K562 (cell line): ENCODE measurements around the gene ARL6IP4. TPM values are rescaled to one million over a fixed set of nuclear protein-coding genes. Genes with fewer than 3 reads are reported as not detected.
A peak's percentile ranks its signal among the peaks of the same experiment; 100 is the strongest.

Source experiments
- ATAC-seq: fragments of 200-7000 bp; cut with Tn5 transposase; 3 replicates; pipeline ENCODE4 v1.9.1; 2020; ENCODE audit warnings: moderate library complexity
- BruUV-seq: library from RNA; stranded (reverse); fragments of 400-500 nt; replicated peaks from 2 replicates; lab custom pipeline; 2021; lab: Mats Ljungman, UMichigan
- CTCF ChIA-PET: fragments of 300-600 bp; formaldehyde crosslinking; extraction: SDS; loops from one replicate; lab custom pipeline; 2021; ENCODE audit warnings: low intra/inter-chr PET ratio; lab: Yijun Ruan, JAX
- POLR2A ChIA-PET: fragments of 300-600, 350-650 bp; sonication (Branson Sonifier 250); formaldehyde crosslinking; extraction: SDS; loops from one replicate; lab custom pipeline; 2021; ENCODE audit warnings: antibody characterized with exemption, inconsistent platforms; lab: Yijun Ruan, JAX
- DNase-seq, 4 experiments: peaks; one replicate each; pipeline versions ENCODE4 v3.0.0 to v3.0.0-alpha.2; 2011 to 2018; ENCODE audit warnings: low spot score in 3 of 4, mixed read lengths in 3 of 4; ENCODE audit errors: extremely low read depth in 1 of 4
- FAIRE-seq: peaks from 2 replicates; lab custom pipeline; 2011; peaks lifted over from hg19 to GRCh38; lab: Jason Lieb, UNC
- H2AFZ ChIP-seq: 2 replicates; pipeline ENCODE4 v1.6.0; 2011; ENCODE audit warnings: low read depth, low read length, control low read depth, inconsistent platforms
- H3K27ac ChIP-seq: fragments of 200-600 bp; 3 replicates; pipeline ENCODE4 v1.8.0; 2011; ENCODE audit warnings: low read depth, mild to moderate bottlenecking, control low read depth, inconsistent platforms, low read length, moderate library complexity, mixed read lengths; ENCODE audit errors: extremely low read depth
- H3K27me3 ChIP-seq, 2 experiments: fragments of 300-600 bp in 1 of 2; 2 replicates in 1 of 2; 3 replicates in 1 of 2; pipeline versions ENCODE4 v1.6.0 to v1.8.0; 2011; ENCODE audit warnings: inconsistent platforms in 2 of 2, low read length in 2 of 2, mild to moderate bottlenecking in 1 of 2, mixed read lengths in 1 of 2, moderate library complexity in 1 of 2; ENCODE audit not compliant: control insufficient read depth in 2 of 2, insufficient read depth in 2 of 2
- H3K36me3 ChIP-seq: fragments of 300-600 bp; 3 replicates; pipeline ENCODE4 v1.8.0; 2011; ENCODE audit warnings: mild to moderate bottlenecking, low read length, inconsistent platforms; ENCODE audit not compliant: control insufficient read depth, insufficient read depth
- H3K4me1 ChIP-seq, 2 experiments: fragments of 200-600 bp in 1 of 2; replicated peaks in 1 of 2; 2 replicates in 1 of 2; 3 replicates in 1 of 2; pipeline versions ENCODE4 v1.5.1 to v1.8.0; 2011; ENCODE audit warnings: inconsistent platforms in 2 of 2, low read length in 2 of 2, mild to moderate bottlenecking in 1 of 2, mixed read lengths in 1 of 2, moderate library complexity in 1 of 2; ENCODE audit not compliant: control insufficient read depth in 2 of 2, insufficient read depth in 2 of 2
- H3K4me2 ChIP-seq: 2 replicates; pipeline ENCODE4 v1.6.1; 2011; ENCODE audit warnings: low read length, control low read depth, inconsistent platforms, mixed read lengths; ENCODE audit not compliant: insufficient read depth
- H3K4me3 ChIP-seq: fragments of 200-600 bp; sonication (generic), shearing (Covaris generic); 2 replicates; pipeline ENCODE4 v1.5.1; 2016; ENCODE audit warnings: control low read depth, inconsistent platforms
- H3K79me2 ChIP-seq: fragments of 200-600 bp; 3 replicates; pipeline ENCODE4 v1.8.0; 2011; ENCODE audit warnings: low read length, inconsistent platforms; ENCODE audit not compliant: control insufficient read depth, insufficient read depth
- H3K9ac ChIP-seq, 2 experiments: 2 replicates each; pipeline versions ENCODE4 v1.6.0 to v1.6.1; 2011; ENCODE audit warnings: low read depth in 2 of 2, low read length in 2 of 2, control low read depth in 1 of 2, inconsistent platforms in 1 of 2, mild to moderate bottlenecking in 1 of 2, mixed read lengths in 1 of 2; ENCODE audit not compliant: insufficient read depth in 1 of 2
- H3K9me1 ChIP-seq: one replicate; pipeline ENCODE4 v1.6.0; 2011; ENCODE audit warnings: inconsistent platforms, mild to moderate bottlenecking, low read length, moderate library complexity; ENCODE audit not compliant: control insufficient read depth, insufficient read depth
- H3K9me3 ChIP-seq: replicated peaks from 2 replicates; pipeline ENCODE4 v1.5.1; 2011; ENCODE audit warnings: low read depth, low read length, inconsistent platforms; ENCODE audit not compliant: control insufficient read depth, insufficient read depth
- H4K20me1 ChIP-seq: replicated peaks from 2 replicates; pipeline ENCODE4 v1.6.1; 2011; ENCODE audit warnings: low read length, inconsistent platforms, mixed read lengths; ENCODE audit not compliant: control insufficient read depth, insufficient read depth
- ARID2 ChIP-seq: fragments of 450-650 bp; IDR thresholded peaks from 2 replicates; pipeline ENCODE4 v1.6.1; 2017; ENCODE audit warnings: antibody characterized with exemption, mild to moderate bottlenecking
- ATF1 ChIP-seq, 2 experiments: fragments of 450-650 bp in 1 of 2; IDR thresholded peaks; 2 replicates each; pipeline ENCODE4 v1.6.1; 2016; ENCODE audit warnings: missing compliant biosample characterization in 1 of 2, missing genetic modification characterization in 1 of 2
- CREB1 ChIP-seq, 2 experiments: sonication (generic) in 1 of 2; formaldehyde crosslinking in 1 of 2; IDR thresholded peaks; 2 replicates each; pipeline versions ENCODE4 v1.6.1 to v1.8.0; 2012 to 2022; ENCODE audit warnings: inconsistent platforms in 1 of 2, mild to moderate bottlenecking in 1 of 2, missing genetic modification reagents in 1 of 2, moderate library complexity in 1 of 2
- ESRRB ChIP-seq: fragments of 250-450 bp; sonication (Bioruptor Pico); IDR thresholded peaks from 2 replicates; pipeline ENCODE4 v1.5.0; 2020; ENCODE audit warnings: mild to moderate bottlenecking, moderate library complexity, borderline replicate concordance
- GTF2A2 ChIP-seq: IDR thresholded peaks from 2 replicates; pipeline ENCODE4 v1.6.1; 2016; ENCODE audit warnings: mild to moderate bottlenecking, missing genetic modification characterization, missing compliant biosample characterization
- NCOA1 ChIP-seq: fragments of 450-650 bp; IDR thresholded peaks from 2 replicates; pipeline ENCODE4 v1.6.1; 2016; ENCODE audit warnings: low read depth
- NRF1 ChIP-seq, 2 experiments: fragments of 450-650 bp; IDR thresholded peaks in 1 of 2; conservative IDR thresholded peaks in 1 of 2; 2 replicates each; pipeline ENCODE4 v1.6.1; 2014; ENCODE audit warnings: mild to moderate bottlenecking in 2 of 2
- SMAD1 ChIP-seq: fragments of 150-350 bp; IDR thresholded peaks from 2 replicates; pipeline ENCODE4 v1.6.1; 2014; ENCODE audit warnings: low read length, low read depth; ENCODE audit not compliant: partially characterized antibody
- SMAD4 ChIP-seq: fragments of 250-450 bp; sonication (Bioruptor Pico); conservative IDR thresholded peaks from 2 replicates; pipeline ENCODE4 v1.8.0; 2021; ENCODE audit warnings: inconsistent platforms, mild to moderate bottlenecking, moderate library complexity
- ZEB2 ChIP-seq: fragments of 450-650 bp; IDR thresholded peaks from 2 replicates; pipeline ENCODE4 v1.6.1; 2016
- ZKSCAN8 ChIP-seq: fragments of 200-800 bp; sonication (Bioruptor generic); IDR thresholded peaks from 2 replicates; pipeline ENCODE4 v1.6.1; 2016; ENCODE audit warnings: missing genetic modification characterization, missing compliant biosample characterization
- WGBS: fragments of 100-300 bp; shearing (Covaris generic); methylation state at CpG from one replicate; pipeline ENCODE4 v1.1.6; 2016; ENCODE audit warnings: low coverage, mixed read lengths; ENCODE audit not compliant: insufficient coverage; ENCODE audit errors: missing lambda C conversion rate; 5-methylcytosine and 5-hydroxymethylcytosine counted together
- in situ Hi-C: fragments of 300-500 bp; cut with MboI; formaldehyde crosslinking; loops from 4 replicates; pipeline ENCODE4 v1.15.0; 2018; ENCODE audit warnings: inconsistent platforms, mixed read lengths
- intact Hi-C: fragments of 100-400 bp; cut with micrococcal nuclease; formaldehyde crosslinking; loops from 2 replicates; pipeline ENCODE4 v1.14.2; 2022
- polyA plus RNA-seq, 8 experiments: library from polyadenylated mRNA; depleted of rRNA in 4 of 8; stranded (reverse) in 5 of 8; unstranded in 3 of 8; fragments of >200 nt; fragmentation: Nextera tagmentation in 2 of 8; fragmentation: Illumina TruSeq in 1 of 8; extraction: Ambion mirVana in 2 of 8; extraction: Trizol in 1 of 8; gene quantifications; 2 replicates each; pipeline versions ENCODE4 v1.2.1 to v1.2.3, GENCODE V29; 2011 to 2014; ENCODE audit warnings: inconsistent platforms in 1 of 8, missing spikeins in 1 of 8
- total RNA-seq, 7 experiments: library from RNA; depleted of rRNA in 6 of 7; stranded (reverse); fragments of >200 nt in 6 of 7; fragmentation: Illumina TruSeq in 2 of 7; extraction: Trizol in 2 of 7; gene quantifications; 2 replicates each; pipeline versions ENCODE4 v1.2.1 to v1.2.3, GENCODE V29; 2011 to 2021; ENCODE audit warnings: low replicate concordance in 1 of 7
- TF ChIP-seq, protein P1 (sequence below), 2 experiments: fragments of 250-450 bp in 1 of 2; fragments of 450-650 bp in 1 of 2; sonication (Bioruptor Pico) in 1 of 2; IDR thresholded peaks; 2 replicates each; pipeline versions ENCODE4 v1.6.1 to v1.8.0; 2016 to 2021; ENCODE audit warnings: mild to moderate bottlenecking in 2 of 2, moderate library complexity in 2 of 2, missing compliant biosample characterization in 1 of 2, missing genetic modification characterization in 1 of 2
- TF ChIP-seq, protein P2 (sequence below), 3 experiments: IDR thresholded peaks in 2 of 3; conservative IDR thresholded peaks in 1 of 3; 2 replicates each; pipeline ENCODE4 v1.5.1; 2011 to 2012; ENCODE audit warnings: low read length in 3 of 3, mild to moderate bottlenecking in 3 of 3, control low read depth in 2 of 3, improper control_type of control experiment in 1 of 3, inconsistent platforms in 1 of 3, low read depth in 1 of 3, mixed read lengths in 1 of 3, moderate library complexity in 1 of 3; ENCODE audit not compliant: insufficient read depth in 2 of 3
- TF ChIP-seq, protein P3 (sequence below): fragments of 250-450 bp; sonication (Bioruptor Pico); IDR thresholded peaks from 2 replicates; pipeline ENCODE4 v1.5.0; 2021
- TF ChIP-seq, protein P4 (sequence below): fragments of 450-650 bp; conservative IDR thresholded peaks from 2 replicates; pipeline ENCODE4 v1.6.1; 2016; ENCODE audit warnings: missing genetic modification characterization, low read depth, mild to moderate bottlenecking, missing compliant biosample characterization, moderate library complexity

Gene ARL6IP4
- total and polyA plus RNA-seq, 9 of the 15 experiments (the other 6 are each of a cell fraction or from before 2014, with no cell fraction given), result 2.4 to 255 (median 151) TPM

DNA sequence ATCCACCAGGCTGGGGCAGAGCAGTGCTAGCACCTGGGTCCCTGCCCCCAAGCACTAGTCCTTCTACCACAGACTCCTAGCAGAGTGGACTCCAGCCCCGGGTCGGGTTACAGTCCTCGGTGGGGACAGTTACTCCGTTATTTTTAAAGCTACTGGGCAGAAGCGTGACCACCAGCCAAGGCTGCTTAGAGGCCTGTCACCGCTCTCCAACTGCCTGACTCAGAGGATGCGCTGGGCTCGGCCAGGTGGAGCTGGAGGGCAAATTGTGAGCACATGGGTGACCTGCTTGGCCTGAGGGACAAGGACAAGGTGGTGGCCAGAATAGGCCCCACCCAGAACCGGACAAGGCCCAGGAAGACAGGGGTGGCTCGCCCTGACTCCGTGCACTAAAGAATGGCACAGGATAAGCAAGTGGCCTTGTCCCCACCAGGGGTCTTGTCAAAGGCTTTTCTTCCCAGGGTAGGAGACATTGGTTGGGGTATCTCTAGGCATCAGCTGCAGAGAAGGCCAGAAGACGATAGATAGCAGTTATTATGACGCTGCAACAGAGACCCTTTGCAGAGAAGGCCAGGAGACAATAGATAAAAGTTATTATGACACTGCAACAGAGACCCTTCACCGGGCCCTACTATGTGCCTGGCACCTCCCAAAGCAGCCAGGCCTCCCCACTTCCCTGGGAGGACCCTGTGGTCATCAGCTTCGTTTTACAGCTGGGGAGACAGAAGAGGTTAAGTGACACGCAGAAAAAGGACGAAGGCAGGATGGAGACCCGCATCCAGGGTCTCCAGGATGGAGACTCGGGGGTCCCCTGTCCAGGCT is 15.8 kb upstream of the ARL6IP4 start:
- H2AFZ ChIP-seq, result peak overlapping the region; percentile 84
- intact Hi-C loops, result loop anchor here (5.0 kb wide), 1 partner anchor 268 kb away; the partner anchor contains the start of genes MPHOSPH9 and MTRFR
- in situ Hi-C loops, result no loop called here
- peak; percentile 57 for ATAC-seq
- H3K79me2 ChIP-seq, result peaks cover 11% of the 10 kb centered on the region
- H3K4me3 ChIP-seq, result peak overlapping the region; percentile 50; the same call in 1 of the 2 replicates
- H3K36me3 ChIP-seq, result peaks cover 8% of the 10 kb centered on the region; the same call in 2 of the 3 replicates
- peak overlapping the region; percentile 78 for H3K4me2 ChIP-seq
- BruUV-seq, result no TSS peak
- peaks cover 33 to 56% of the 10 kb centered on the region in 2 experiments for H3K4me1 ChIP-seq
- peak overlapping the region; percentile 45 to 91 for H3K9ac ChIP-seq
- POLR2A ChIA-PET, result interaction anchor here (0.6 to 1.1 kb wide), 4 partner anchors 11 to 270 kb away, joined by 3 read pairs; no protein-coding TSS in a partner anchor
- peak overlapping the region; percentile 58 for H3K27ac ChIP-seq
- 23% methylated on average over 17 of the region's 19 CpGs for WGBS
- no peaks in the 10 kb centered on the region for H3K27me3 ChIP-seq
- peaks cover 10% of the 10 kb centered on the region for H3K9me1 ChIP-seq
- H4K20me1 ChIP-seq, result peaks cover 3% of the 10 kb centered on the region; the same call in 1 of the 2 replicates
- CTCF ChIA-PET, result no interaction called here
- DNase-seq, result peak in 2 of 4 experiments; percentile 60 to 68
- peak; percentile 35 for FAIRE-seq
- H3K9me3 ChIP-seq, result no peaks in the 10 kb centered on the region
- TF ChIP-seq NRF1 (conservative IDR thresholded peaks at IDR 0.05 in 1 of 2, IDR thresholded peaks at IDR 0.05 in 1 of 2) (peak; percentile 37 to 49; a peak in 3 of 4 replicates), SMAD4 (CRISPR knock-in tag) (peak; percentile 61), NCOA1 (no peak), CREB1 (IDR thresholded peaks at IDR 0.05) (0 out of 2 replicates have a peak, but pooled peaks have one; percentile 35), CREB1 (CRISPR knock-in tag; IDR thresholded peaks at IDR 0.05) (no peak), ATF1 (CRISPR knock-in tag; IDR thresholded peaks at IDR 0.05) (no peak), ATF1 (tag; IDR thresholded peaks at IDR 0.05) (peak; percentile 44; the same call in 1 of the 2 replicates), ESRRB (no peak), ZKSCAN8 (CRISPR knock-in tag) (no peak), ZEB2 (no peak), ARID2 (0 out of 2 replicates have a peak, but pooled peaks have one; percentile 10), SMAD1 (no peak), GTF2A2 (no peak)
- TF ChIP-seq, protein P1, sequence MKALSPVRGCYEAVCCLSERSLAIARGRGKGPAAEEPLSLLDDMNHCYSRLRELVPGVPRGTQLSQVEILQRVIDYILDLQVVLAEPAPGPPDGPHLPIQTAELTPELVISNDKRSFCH (CRISPR knock-in tag; IDR thresholded peaks at IDR 0.05), result no peak
- TF ChIP-seq, protein P1 (tag; IDR thresholded peaks at IDR 0.05), result no peak
- TF ChIP-seq, protein P2, sequence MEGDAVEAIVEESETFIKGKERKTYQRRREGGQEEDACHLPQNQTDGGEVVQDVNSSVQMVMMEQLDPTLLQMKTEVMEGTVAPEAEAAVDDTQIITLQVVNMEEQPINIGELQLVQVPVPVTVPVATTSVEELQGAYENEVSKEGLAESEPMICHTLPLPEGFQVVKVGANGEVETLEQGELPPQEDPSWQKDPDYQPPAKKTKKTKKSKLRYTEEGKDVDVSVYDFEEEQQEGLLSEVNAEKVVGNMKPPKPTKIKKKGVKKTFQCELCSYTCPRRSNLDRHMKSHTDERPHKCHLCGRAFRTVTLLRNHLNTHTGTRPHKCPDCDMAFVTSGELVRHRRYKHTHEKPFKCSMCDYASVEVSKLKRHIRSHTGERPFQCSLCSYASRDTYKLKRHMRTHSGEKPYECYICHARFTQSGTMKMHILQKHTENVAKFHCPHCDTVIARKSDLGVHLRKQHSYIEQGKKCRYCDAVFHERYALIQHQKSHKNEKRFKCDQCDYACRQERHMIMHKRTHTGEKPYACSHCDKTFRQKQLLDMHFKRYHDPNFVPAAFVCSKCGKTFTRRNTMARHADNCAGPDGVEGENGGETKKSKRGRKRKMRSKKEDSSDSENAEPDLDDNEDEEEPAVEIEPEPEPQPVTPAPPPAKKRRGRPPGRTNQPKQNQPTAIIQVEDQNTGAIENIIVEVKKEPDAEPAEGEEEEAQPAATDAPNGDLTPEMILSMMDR (IDR thresholded peaks at IDR 0.05 in 2 of 3, conservative IDR thresholded peaks at IDR 0.05 in 1 of 3; ENCODE audit: insufficient read depth in 2 of 3, low read depth in 1 of 3, low read length in 3 of 3), result no peak
- TF ChIP-seq, protein P3, sequence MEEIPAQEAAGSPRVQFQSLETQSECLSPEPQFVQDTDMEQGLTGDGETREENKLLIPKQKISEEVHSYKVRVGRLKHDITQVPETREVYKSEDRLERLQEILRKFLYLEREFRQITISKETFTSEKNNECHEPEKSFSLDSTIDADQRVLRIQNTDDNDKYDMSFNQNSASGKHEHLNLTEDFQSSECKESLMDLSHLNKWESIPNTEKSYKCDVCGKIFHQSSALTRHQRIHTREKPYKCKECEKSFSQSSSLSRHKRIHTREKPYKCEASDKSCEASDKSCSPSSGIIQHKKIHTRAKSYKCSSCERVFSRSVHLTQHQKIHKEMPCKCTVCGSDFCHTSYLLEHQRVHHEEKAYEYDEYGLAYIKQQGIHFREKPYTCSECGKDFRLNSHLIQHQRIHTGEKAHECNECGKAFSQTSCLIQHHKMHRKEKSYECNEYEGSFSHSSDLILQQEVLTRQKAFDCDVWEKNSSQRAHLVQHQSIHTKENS (CRISPR knock-in tag), result no peak
- TF ChIP-seq, protein P4, sequence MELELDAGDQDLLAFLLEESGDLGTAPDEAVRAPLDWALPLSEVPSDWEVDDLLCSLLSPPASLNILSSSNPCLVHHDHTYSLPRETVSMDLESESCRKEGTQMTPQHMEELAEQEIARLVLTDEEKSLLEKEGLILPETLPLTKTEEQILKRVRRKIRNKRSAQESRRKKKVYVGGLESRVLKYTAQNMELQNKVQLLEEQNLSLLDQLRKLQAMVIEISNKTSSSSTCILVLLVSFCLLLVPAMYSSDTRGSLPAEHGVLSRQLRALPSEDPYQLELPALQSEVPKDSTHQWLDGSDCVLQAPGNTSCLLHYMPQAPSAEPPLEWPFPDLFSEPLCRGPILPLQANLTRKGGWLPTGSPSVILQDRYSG (tag), result no peak
